Ovary (tissue), 3 donors: ENCODE measurements around the gene CFAP69.

Source experiments
- CTCF ChIP-seq, 3 donors: fragments of 450-650 bp in 2 of 3; fragments of 200-600 bp in 1 of 3; IDR thresholded peaks; one replicate each; pipeline versions ENCODE4 v1.5.1 to v1.8.0; 2016 to 2022; ENCODE audit warnings: antibody characterized with exemption in 3 of 3, mild to moderate bottlenecking in 1 of 3
- EP300 ChIP-seq: sonication (generic); formaldehyde crosslinking; IDR thresholded peaks from one replicate; pipeline ENCODE4 v1.6.1; 2017; ENCODE audit warnings: antibody characterized with exemption
- POLR2A ChIP-seq: fragments of 450-650 bp; IDR thresholded peaks from one replicate; pipeline ENCODE4 v1.6.1; 2017; ENCODE audit warnings: antibody characterized with exemption, mild to moderate bottlenecking, moderate library complexity
- donor health status: DM: no; HTN: no; CAD: no.

- TF ChIP-seq CTCF (IDR thresholded peaks at IDR 0.05): no peak
- TF ChIP-seq POLR2A: no peak
- TF ChIP-seq EP300: no peak
Measured at GRCh38 chr7:90303241-90303640, 58.3 kb downstream of the CFAP69 start.
